HG03354 (cell line): ENCODE data around the gene FBXL4.

ENCODE experiments used
- ATAC-seq: cut with Tn5 transposase; IDR thresholded peaks from one replicate; pipeline ENCODE4 v1.9.1; 2021; ENCODE audit warnings: mild to moderate bottlenecking; ENCODE audit not compliant: unreplicated experiment, poor library complexity, severe bottlenecking

The FBXL4 gene

GRCh38 chr6:98947411-98948292 is at the start of gene FBXL4:
Gene FBXL4, minus strand, starts transcription at chr6:98947946. Its CDS starts 20,958 bp downstream, at chr6:98926988.
- ATAC-seq = peak; percentile 81

- ATAC-seq = no peak
Measured at GRCh38 chr6:98995116-98995515, 47.4 kb upstream of the FBXL4 start.

- ATAC-seq = no peak
Measured at GRCh38 chr6:98992535-98992934, 44.8 kb upstream of the FBXL4 start.

GRCh38 chr6:98986071-98986615 is 38.4 kb upstream of the FBXL4 start:
- no peak for ATAC-seq

GRCh38 chr6:98985391-98985790 is 37.6 kb upstream of the FBXL4 start:
- ATAC-seq = no peak

GRCh38 chr6:98984121-98984520 is 36.4 kb upstream of the FBXL4 start:
- no peak for ATAC-seq

- no peak for ATAC-seq
Measured at GRCh38 chr6:98981473-98981872, 33.7 kb upstream of the FBXL4 start.

GRCh38 chr6:98980819-98981218 is 33.1 kb upstream of the FBXL4 start:
- ATAC-seq = no peak

- ATAC-seq = no peak
Measured at GRCh38 chr6:98977671-98978292, 30.0 kb upstream of the FBXL4 start.

GRCh38 chr6:98976674-98977385 is 29.1 kb upstream of the FBXL4 start:
- no peak for ATAC-seq

GRCh38 chr6:98975421-98975820 is 27.7 kb upstream of the FBXL4 start:
- ATAC-seq = no peak

GRCh38 chr6:98974309-98974708 is 26.6 kb upstream of the FBXL4 start:
- no peak for ATAC-seq

GRCh38 chr6:98973571-98973970 is 25.8 kb upstream of the FBXL4 start:
- ATAC-seq = no peak

GRCh38 chr6:98971303-98971702 is 23.6 kb upstream of the FBXL4 start:
- no peak for ATAC-seq

GRCh38 chr6:98970469-98970868 is 22.7 kb upstream of the FBXL4 start:
- ATAC-seq = no peak

GRCh38 chr6:98967616-98968015 is 19.9 kb upstream of the FBXL4 start:
- ATAC-seq = no peak

GRCh38 chr6:98959631-98960030 is 11.9 kb upstream of the FBXL4 start:
- ATAC-seq = no peak

GRCh38 chr6:98958776-98959175 is 11.0 kb upstream of the FBXL4 start:
- ATAC-seq = no peak

GRCh38 chr6:98957450-98957849 is 9.7 kb upstream of the FBXL4 start:
- no peak for ATAC-seq

- no peak for ATAC-seq
Measured at GRCh38 chr6:98949589-98949988, 1.8 kb upstream of the FBXL4 start.
